Prostate gland (tissue), 2 donors: ENCODE measurements around the gene NRCAM.

ENCODE experiments used
- CTCF ChIP-seq, 4 experiments: fragments of 200-600 bp in 2 of 4; fragments of 450-650 bp in 2 of 4; sonication (generic) in 2 of 4; IDR thresholded peaks; 1 replicate in 3 of 4; 2 replicates in 1 of 4; pipeline ENCODE4 v1.5.1; 2016 to 2019; ENCODE audit warnings: antibody characterized with exemption in 4 of 4, mild to moderate bottlenecking in 2 of 4, moderate library complexity in 2 of 4
- POLR2A ChIP-seq: fragments of 450-650 bp; IDR thresholded peaks from one replicate; pipeline ENCODE4 v1.6.1; 2016; ENCODE audit warnings: antibody characterized with exemption, mild to moderate bottlenecking
- POLR2AphosphoS5 ChIP-seq: sonication (generic); formaldehyde crosslinking; IDR thresholded peaks from one replicate; pipeline ENCODE4 v1.6.1; 2017; ENCODE audit warnings: antibody characterized with exemption

- TF ChIP-seq CTCF (IDR thresholded peaks at IDR 0.05) (no peak), POLR2A (no peak), POLR2AphosphoS5 (no peak)
Measured at GRCh38 chr7:108408296-108408991, 47.8 kb downstream of the NRCAM start.
